ENCODE results near the gene CADPS2. TPM values are rescaled to one million over a fixed set of nuclear protein-coding genes. Genes with fewer than 3 reads are reported as not detected.

The CADPS2 gene
- total RNA-seq, 1 donor from 2014 or later = 4.3 TPM

DNA sequence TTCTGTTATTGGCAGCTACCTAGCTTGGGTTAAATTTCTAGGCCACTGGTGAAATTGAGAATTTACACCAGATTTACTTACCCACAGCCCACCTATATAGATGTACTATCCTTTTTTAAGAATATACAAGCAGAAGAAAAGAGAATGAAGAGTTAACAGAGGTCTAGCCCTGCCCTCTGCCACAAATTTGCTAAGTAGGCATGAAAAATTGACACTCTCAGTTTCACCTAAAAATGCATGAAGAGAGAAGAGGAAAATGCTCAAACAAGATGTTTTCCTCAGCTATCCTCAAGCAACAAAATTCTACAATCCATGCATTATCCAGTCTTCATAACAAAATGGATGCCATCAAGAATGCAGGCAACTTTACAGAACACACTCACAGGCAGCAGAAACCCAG lies 158.9 kb downstream of the CADPS2 start:
- Mint-ChIP-seq H3K9me3 (ENCODE audit: low read depth) (no peaks in the 10 kb centered on the region), H3K27me3 (no peaks in the 10 kb centered on the region), H3K27ac (no peak overlapping the region), H3K4me1 (ENCODE audit: low read depth) (no peaks in the 10 kb centered on the region), H3K4me3 (ENCODE audit: low read depth) (no peak overlapping the region), H3K36me3 (ENCODE audit: insufficient read depth) (no peaks in the 10 kb centered on the region)
- no peak for DNase-seq (ENCODE audit: low spot score, unreplicated experiment)
- TF ChIP-seq, protein P1, sequence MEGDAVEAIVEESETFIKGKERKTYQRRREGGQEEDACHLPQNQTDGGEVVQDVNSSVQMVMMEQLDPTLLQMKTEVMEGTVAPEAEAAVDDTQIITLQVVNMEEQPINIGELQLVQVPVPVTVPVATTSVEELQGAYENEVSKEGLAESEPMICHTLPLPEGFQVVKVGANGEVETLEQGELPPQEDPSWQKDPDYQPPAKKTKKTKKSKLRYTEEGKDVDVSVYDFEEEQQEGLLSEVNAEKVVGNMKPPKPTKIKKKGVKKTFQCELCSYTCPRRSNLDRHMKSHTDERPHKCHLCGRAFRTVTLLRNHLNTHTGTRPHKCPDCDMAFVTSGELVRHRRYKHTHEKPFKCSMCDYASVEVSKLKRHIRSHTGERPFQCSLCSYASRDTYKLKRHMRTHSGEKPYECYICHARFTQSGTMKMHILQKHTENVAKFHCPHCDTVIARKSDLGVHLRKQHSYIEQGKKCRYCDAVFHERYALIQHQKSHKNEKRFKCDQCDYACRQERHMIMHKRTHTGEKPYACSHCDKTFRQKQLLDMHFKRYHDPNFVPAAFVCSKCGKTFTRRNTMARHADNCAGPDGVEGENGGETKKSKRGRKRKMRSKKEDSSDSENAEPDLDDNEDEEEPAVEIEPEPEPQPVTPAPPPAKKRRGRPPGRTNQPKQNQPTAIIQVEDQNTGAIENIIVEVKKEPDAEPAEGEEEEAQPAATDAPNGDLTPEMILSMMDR (IDR thresholded peaks at IDR 0.05; ENCODE audit: unreplicated experiment) = no peak

DNA sequence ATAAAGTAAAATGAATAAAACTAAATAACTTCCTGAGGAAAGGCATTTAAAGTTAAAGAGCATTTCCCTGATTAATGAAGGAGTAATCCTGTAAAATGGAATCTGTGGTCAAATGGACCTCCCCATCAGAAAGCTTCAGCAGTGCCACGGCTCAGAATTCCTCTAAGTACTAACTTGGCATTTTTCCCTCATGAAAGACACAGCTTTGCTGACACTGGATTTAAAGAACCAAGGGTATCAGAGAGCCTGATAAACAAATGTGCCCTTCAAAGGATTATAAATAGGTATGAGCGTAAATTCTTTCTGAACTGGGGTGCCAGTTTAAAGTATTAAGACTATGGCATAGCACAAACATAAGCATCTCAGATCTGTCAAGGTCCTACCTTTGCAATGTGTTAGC lies 159.4 kb downstream of the CADPS2 start:
- Mint-ChIP-seq H3K27ac (no peak overlapping the region), H3K9me3 (ENCODE audit: low read depth) (no peaks in the 10 kb centered on the region), H3K27me3 (no peaks in the 10 kb centered on the region), H3K36me3 (ENCODE audit: insufficient read depth) (no peaks in the 10 kb centered on the region), H3K4me3 (ENCODE audit: low read depth) (no peak overlapping the region), H3K4me1 (ENCODE audit: low read depth) (no peaks in the 10 kb centered on the region)
- no peak for DNase-seq (ENCODE audit: low spot score, unreplicated experiment)
- TF ChIP-seq, protein P1 (IDR thresholded peaks at IDR 0.05; ENCODE audit: unreplicated experiment) = no peak

DNA sequence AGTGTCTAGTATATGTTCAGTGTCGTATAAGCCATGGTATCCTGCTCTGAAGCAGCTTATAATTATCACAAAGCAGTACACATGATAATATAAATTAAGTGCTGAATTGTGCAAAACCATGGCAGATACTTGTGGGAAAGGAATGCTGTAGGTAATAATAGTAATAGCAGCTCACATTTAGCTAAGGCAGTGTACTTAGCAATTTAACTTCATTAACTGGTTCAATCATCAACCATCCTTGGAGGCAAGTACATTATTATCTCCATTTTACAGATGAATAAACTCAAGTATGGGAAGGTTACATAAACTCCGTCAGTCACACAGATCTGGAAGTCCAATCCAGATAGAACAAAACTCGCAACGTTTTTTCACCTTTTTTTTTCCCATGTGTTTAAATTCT lies 161.9 kb downstream of the CADPS2 start:
- H3K27ac Mint-ChIP-seq = no peak overlapping the region
- no peak overlapping the region for H3K4me3 Mint-ChIP-seq (ENCODE audit: low read depth)
- peaks cover 3% of the 10 kb centered on the region for H3K9me3 Mint-ChIP-seq (ENCODE audit: low read depth)
- TF ChIP-seq, protein P1 (IDR thresholded peaks at IDR 0.05; ENCODE audit: unreplicated experiment) = no peak
- no peaks in the 10 kb centered on the region for H3K4me1 Mint-ChIP-seq (ENCODE audit: low read depth)
- no peak for DNase-seq (ENCODE audit: low spot score, unreplicated experiment)
- H3K27me3 Mint-ChIP-seq = no peaks in the 10 kb centered on the region
- H3K36me3 Mint-ChIP-seq (ENCODE audit: insufficient read depth) = no peaks in the 10 kb centered on the region

DNA sequence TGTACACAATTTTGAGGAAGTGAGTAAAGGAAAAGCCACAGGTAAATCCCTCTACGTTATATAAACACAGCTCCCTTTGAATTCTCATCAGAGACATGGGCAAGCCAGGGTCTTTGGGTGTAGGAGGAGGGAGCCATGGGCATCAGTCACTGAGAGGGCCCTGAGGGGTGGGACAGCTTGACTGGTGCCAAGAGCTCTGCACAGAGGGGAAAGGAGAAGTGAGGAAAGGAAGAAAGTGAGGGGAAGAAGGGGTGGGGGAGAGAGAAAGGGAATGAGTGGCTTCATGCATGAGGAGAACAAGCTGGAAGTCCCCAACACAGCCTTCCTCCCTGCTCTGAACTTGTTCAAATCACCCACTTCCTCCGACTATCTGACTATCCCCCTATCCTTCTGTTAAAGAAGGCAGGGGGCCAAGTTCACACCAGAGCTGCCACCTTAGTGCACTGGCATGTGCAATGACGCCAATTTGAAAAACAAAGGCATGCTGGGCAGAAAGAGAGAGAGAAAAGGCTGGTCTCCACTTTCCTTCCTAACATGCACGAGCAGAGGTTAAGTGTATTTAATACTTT lies 167.2 kb downstream of the CADPS2 start:
- TF ChIP-seq, protein P1 (IDR thresholded peaks at IDR 0.05; ENCODE audit: unreplicated experiment) = no peak
- Mint-ChIP-seq H3K9me3 (ENCODE audit: low read depth) (peaks cover 3% of the 10 kb centered on the region), H3K4me1 (ENCODE audit: low read depth) (no peaks in the 10 kb centered on the region), H3K36me3 (ENCODE audit: insufficient read depth) (no peaks in the 10 kb centered on the region), H3K27me3 (no peaks in the 10 kb centered on the region), H3K27ac (no peak overlapping the region), H3K4me3 (ENCODE audit: low read depth) (no peak overlapping the region)
- no peak for DNase-seq (ENCODE audit: low spot score, unreplicated experiment)

DNA sequence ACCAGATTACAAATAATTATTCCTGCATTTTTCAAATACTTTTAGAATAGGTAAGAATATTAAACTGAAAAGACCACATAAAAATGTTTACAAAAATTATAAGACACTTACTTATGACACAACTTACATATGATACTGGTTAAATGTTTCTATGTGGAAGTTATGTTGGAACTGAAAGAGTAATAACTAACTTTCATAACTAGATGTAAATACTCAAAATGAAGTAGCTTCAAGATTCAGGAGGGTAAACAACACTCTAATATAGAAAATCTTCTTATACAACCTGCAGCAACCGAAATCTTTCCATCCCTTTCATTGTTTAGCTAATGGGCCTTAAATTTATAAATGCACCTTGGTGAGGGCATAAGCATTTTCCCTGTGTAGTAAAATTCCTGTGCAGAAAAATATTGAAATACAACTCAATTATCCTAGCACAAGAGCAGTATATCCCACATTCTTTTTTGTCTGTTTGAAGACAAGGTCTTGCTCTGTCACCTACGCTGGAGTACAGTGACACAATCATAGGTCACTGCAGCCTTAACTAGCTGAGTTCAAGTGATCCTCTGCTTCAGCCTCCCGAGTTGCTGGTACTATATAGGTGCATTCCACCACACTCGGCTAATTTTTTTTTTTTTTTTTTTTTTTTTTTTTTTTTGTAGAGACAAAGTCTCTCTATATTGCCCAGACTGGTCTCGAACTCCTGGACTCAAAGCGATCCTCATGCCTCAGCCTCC lies 168.7 kb downstream of the CADPS2 start:
- Mint-ChIP-seq H3K4me3 (ENCODE audit: low read depth) (no peak overlapping the region), H3K9me3 (ENCODE audit: low read depth) (peaks cover 3% of the 10 kb centered on the region), H3K27me3 (no peaks in the 10 kb centered on the region), H3K4me1 (ENCODE audit: low read depth) (no peaks in the 10 kb centered on the region), H3K36me3 (ENCODE audit: insufficient read depth) (no peaks in the 10 kb centered on the region), H3K27ac (no peak overlapping the region)
- DNase-seq (ENCODE audit: low spot score, unreplicated experiment) = no peak
- TF ChIP-seq, protein P1 (IDR thresholded peaks at IDR 0.05; ENCODE audit: unreplicated experiment) = no peak

All from progenitor cell of endocrine pancreas (in vitro differentiated cells).